NCI-H345 treated with DMSO at 0.1 percent for 48 hours (cell line): ENCODE data around the gene FABP1.

ENCODE experiments used
- DNase-seq: peaks from one replicate; lab custom pipeline; 2025; ENCODE audit not compliant: unreplicated experiment; lab: John Stamatoyannopoulos, UW

FABP1 gene

DNA sequence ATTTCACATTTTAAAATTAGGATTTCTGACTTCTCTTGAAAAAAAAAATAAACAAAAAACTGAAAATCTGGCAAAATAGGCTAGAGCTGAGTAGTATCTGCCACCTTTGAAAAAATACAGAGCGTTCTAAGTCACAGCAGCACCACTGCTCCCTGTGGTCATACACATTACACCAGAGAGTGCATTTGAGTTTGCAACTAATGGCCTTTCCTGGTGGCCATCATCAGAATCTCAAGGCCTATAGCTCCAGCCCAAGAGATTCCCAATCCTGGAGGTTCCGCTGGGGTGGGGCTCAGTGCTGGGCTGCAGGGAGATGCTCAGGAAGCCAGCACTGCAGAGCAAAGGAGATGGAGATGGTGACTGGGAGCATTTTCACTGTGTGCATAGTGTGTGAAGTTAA is 42.8 kb downstream of the FABP1 start:
- DNase-seq = no peak

GRCh38 chr2:88082781-88083180 is 45.1 kb downstream of the FABP1 start:
- no peak for DNase-seq

DNA sequence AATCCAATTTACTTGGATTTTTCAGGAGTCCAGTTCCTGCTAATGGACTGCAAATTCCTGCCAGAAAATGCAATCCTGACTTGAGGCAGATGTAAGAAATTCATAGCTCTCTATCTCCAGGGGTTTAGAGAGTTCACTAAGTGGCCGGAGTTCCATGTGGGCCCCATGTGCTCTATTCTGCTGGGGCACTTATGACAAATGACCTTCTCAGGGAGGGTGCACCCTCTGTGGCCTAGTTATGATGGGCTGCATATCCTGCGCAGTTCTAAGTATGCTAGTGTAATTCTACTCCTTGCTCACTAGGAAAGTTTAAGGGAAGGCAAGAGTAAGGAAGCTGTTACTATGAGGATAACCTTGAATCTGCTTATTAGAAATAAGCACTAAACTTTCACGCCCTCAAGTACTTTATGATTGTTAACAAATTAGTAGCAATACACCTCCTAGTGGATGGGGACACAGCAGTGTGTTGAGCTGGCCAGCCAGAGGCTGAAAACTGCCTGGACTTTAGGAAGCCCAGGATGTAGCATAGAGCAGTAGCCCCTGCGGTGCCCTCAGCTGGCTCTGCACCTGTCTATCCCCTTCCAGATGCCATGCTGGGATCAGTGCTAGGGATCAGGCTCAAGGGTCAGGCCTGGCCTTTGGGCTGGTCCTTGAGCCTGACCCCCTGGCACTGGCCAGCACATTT is 45.8 kb downstream of the FABP1 start:
- no peak for DNase-seq

DNA sequence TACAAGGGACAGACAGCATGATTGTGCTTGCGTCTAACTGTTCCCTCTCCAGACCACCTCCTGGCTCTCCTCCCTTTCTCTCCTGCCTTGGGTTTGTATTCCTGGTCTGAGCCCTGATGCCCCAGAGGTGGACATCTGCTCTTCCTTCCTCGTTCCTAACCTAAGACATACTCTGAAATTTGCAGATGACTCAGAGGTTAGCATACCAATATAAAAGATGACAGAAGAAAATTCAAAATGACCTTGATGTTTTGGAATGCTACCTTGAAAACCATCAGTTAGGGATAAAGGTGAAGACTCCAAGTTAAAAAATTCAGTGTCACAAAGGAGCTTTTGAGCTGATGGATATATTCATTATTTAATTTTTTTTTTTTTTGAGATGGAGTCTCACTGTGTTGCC is 47.3 kb downstream of the FABP1 start:
- no peak for DNase-seq

GRCh38 chr2:88078643-88079172 is 49.2 kb downstream of the FABP1 start:
- DNase-seq = no peak

DNA sequence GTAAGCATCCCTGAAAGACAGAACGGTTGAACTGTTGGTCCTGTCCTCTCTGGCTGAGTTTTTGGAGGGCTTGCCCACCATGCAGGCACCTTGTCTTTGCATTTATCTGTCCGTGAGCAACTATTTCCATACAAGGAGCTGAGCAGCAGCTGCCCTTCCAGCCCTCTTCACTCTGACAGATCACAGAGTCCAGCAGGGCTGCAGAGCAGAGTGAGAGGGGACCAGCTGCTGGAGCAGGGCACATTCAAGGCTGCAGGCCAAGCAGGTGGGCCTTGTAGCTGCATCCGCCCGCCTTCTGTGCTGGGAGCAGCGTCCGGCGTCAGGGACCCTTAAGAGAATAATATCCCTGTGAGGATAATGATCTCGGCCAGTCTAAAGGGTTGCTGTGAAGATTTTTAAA is 50.8 kb downstream of the FABP1 start:
- no peak for DNase-seq

DNA sequence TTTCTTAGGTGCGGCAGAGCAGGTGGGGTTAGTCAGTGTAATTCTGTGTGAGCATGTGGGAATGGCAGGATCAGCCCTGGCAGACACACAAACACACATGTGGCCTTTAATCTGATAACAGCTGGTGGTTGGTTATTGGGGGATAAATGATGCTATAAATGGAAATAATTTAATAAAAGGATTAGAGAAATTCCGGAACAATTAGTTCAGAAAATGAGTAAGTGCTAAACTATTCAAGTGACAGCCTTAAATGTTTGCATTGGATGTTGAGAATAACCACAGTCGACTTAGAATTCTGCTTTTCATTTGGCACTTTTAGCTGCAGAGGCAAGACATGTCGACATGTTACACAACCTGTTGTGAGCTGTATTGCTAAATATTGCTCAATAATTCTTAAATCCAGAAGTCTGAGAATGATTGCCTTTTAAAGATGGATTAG is 53.0 kb downstream of the FABP1 start:
- DNase-seq = no peak

DNA sequence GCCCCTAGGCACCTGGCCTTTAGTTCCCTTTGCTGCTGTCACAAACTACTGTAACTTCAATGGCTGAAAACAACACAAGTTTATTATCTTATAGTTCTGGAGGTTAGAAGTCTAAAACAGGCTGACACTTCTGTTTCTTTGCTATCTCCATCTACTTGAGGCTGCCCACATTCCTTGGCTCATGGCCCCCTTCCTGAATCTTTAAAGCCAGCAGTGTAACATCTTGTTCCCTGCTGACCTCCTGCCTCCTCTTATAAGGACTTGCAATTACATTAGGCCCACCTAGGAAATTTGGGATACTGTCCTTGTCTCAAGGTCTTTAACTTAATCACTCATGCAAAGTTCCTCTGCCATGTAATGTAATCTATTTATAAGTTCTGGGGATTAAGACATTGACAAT is 53.7 kb downstream of the FABP1 start:
- no peak for DNase-seq
